K562 (cell line): ENCODE measurements around the gene ENTPD3. TPM values are rescaled to one million over a fixed set of nuclear protein-coding genes. Genes with fewer than 3 reads are reported as not detected.
A peak's percentile ranks its signal among the peaks of the same experiment; 100 is the strongest.

Source experiments
- ASH1L ChIP-seq: fragments of 450-650 bp; IDR thresholded peaks from 2 replicates; pipeline ENCODE4 v1.6.1; 2018; ENCODE audit warnings: borderline replicate concordance, mild to moderate bottlenecking, low read depth; ENCODE audit not compliant: partially characterized antibody
- CBX1 ChIP-seq: sonication (generic); IDR thresholded peaks from 2 replicates; pipeline ENCODE4 v1.6.1; 2016; ENCODE audit warnings: antibody characterized with exemption, low read depth, mild to moderate bottlenecking
- CHD4 ChIP-seq: fragments of 200-600 bp; sonication (generic); IDR thresholded peaks from 3 replicates; pipeline ENCODE4 v1.6.1; 2012; ENCODE audit warnings: low read depth, mild to moderate bottlenecking, mixed read lengths, low read length, inconsistent platforms; ENCODE audit not compliant: insufficient read depth, insufficient replicate concordance, poor library complexity, severe bottlenecking
- MCM7 ChIP-seq, 2 experiments: fragments of 450-650 bp; IDR thresholded peaks; 2 replicates each; pipeline ENCODE4 v1.6.1; 2016 to 2018
- NR4A1 ChIP-seq, 2 experiments: fragments of 250-450 bp in 1 of 2; fragments of 450-650 bp in 1 of 2; sonication (Bioruptor Pico) in 1 of 2; IDR thresholded peaks; 2 replicates each; pipeline versions ENCODE4 v1.4.0 to v1.6.1; 2016 to 2020; ENCODE audit warnings: mild to moderate bottlenecking in 2 of 2, missing compliant biosample characterization in 1 of 2, missing genetic modification characterization in 1 of 2, moderate library complexity in 1 of 2
- POLR2H ChIP-seq: IDR thresholded peaks from 2 replicates; pipeline ENCODE4 v1.6.1; 2016; ENCODE audit warnings: missing genetic modification characterization, low read depth, mild to moderate bottlenecking, control low read depth, missing compliant biosample characterization, moderate library complexity
- PPARD ChIP-seq: fragments of 250-450 bp; sonication (Bioruptor Pico); IDR thresholded peaks from 2 replicates; pipeline ENCODE4 v1.8.0; 2022; ENCODE audit warnings: inconsistent platforms, mild to moderate bottlenecking, moderate library complexity
- RBBP5 ChIP-seq: fragments of 200-600 bp; sonication (generic); IDR thresholded peaks from 2 replicates; pipeline ENCODE4 v1.6.1; 2012; ENCODE audit warnings: borderline replicate concordance, mild to moderate bottlenecking, low read length, control low read depth, inconsistent platforms; ENCODE audit not compliant: insufficient read depth, poor library complexity, severe bottlenecking
- RFX5 ChIP-seq: IDR thresholded peaks from 2 replicates; pipeline ENCODE4 v1.6.1; 2011; ENCODE audit warnings: low read depth, mild to moderate bottlenecking, improper control_type of control experiment, low read length
- SNRNP70 ChIP-seq: fragments of 200-400 bp; formaldehyde crosslinking; optimal IDR thresholded peaks from 2 replicates; pipeline ENCODE3; 2017; ENCODE audit warnings: low read depth, low read length
- SRSF1 ChIP-seq: fragments of 200-400 bp; formaldehyde crosslinking; IDR thresholded peaks from 2 replicates; pipeline ENCODE4 v1.6.1; 2017; ENCODE audit warnings: mild to moderate bottlenecking, low read depth, low read length, moderate library complexity
- YY1 ChIP-seq, 3 experiments: IDR thresholded peaks; 2 replicates each; pipeline ENCODE4 v1.6.1; 2011; ENCODE audit warnings: low read length in 2 of 3, mild to moderate bottlenecking in 2 of 3, moderate library complexity in 2 of 3, borderline replicate concordance in 1 of 3, control low read depth in 1 of 3, low read depth in 1 of 3; ENCODE audit not compliant: insufficient read depth in 3 of 3, insufficient replicate concordance in 2 of 3, control insufficient read depth in 1 of 3, insufficient read length in 1 of 3; ENCODE audit errors: extremely low read depth in 1 of 3
- ZFP36 ChIP-seq: fragments of 150-350 bp; IDR thresholded peaks from 2 replicates; pipeline ENCODE4 v1.6.1; 2018; ENCODE audit warnings: low read length, low read depth; ENCODE audit not compliant: partially characterized antibody
- ZNF644 ChIP-seq: fragments of 200-800 bp; sonication (Bioruptor generic); IDR thresholded peaks from 2 replicates; pipeline ENCODE4 v1.6.1; 2016; ENCODE audit warnings: low read depth, missing genetic modification characterization, missing compliant biosample characterization
- ZNF696 ChIP-seq: fragments of 250-450 bp; sonication (Bioruptor Pico); conservative IDR thresholded peaks from 2 replicates; pipeline ENCODE4 v1.4.0; 2020; ENCODE audit warnings: mild to moderate bottlenecking, moderate library complexity
- polyA plus RNA-seq, 8 experiments: library from polyadenylated mRNA; depleted of rRNA in 4 of 8; stranded (reverse) in 5 of 8; unstranded in 3 of 8; fragments of >200 nt; fragmentation: Nextera tagmentation in 2 of 8; fragmentation: Illumina TruSeq in 1 of 8; extraction: Ambion mirVana in 2 of 8; extraction: Trizol in 1 of 8; gene quantifications; 2 replicates each; pipeline versions ENCODE4 v1.2.1 to v1.2.3, GENCODE V29; 2011 to 2014; ENCODE audit warnings: inconsistent platforms in 1 of 8, missing spikeins in 1 of 8
- total RNA-seq, 7 experiments: library from RNA; depleted of rRNA in 6 of 7; stranded (reverse); fragments of >200 nt in 6 of 7; fragmentation: Illumina TruSeq in 2 of 7; extraction: Trizol in 2 of 7; gene quantifications; 2 replicates each; pipeline versions ENCODE4 v1.2.1 to v1.2.3, GENCODE V29; 2011 to 2021; ENCODE audit warnings: low replicate concordance in 1 of 7
- TF ChIP-seq, protein P1 (sequence below): IDR thresholded peaks from 3 replicates; pipeline ENCODE4 v1.6.1; 2011; ENCODE audit warnings: borderline replicate concordance, mild to moderate bottlenecking, moderate library complexity; ENCODE audit not compliant: insufficient read length; ENCODE audit errors: extremely low read depth
- TF ChIP-seq, protein P2 (sequence below), 2 experiments: fragments of 450-650 bp in 1 of 2; IDR thresholded peaks; 2 replicates each; pipeline ENCODE4 v1.6.1; 2011 to 2017; ENCODE audit warnings: low read depth in 2 of 2, antibody characterized with exemption in 1 of 2, borderline replicate concordance in 1 of 2, low read length in 1 of 2, mild to moderate bottlenecking in 1 of 2, mixed read lengths in 1 of 2; ENCODE audit not compliant: control insufficient read depth in 1 of 2

Gene ENTPD3
- total and polyA plus RNA-seq, 9 of the 15 experiments (the other 6 are each of a cell fraction or from before 2014, with no cell fraction given), result 0.23 to 2.1 (median 0.58) TPM

DNA sequence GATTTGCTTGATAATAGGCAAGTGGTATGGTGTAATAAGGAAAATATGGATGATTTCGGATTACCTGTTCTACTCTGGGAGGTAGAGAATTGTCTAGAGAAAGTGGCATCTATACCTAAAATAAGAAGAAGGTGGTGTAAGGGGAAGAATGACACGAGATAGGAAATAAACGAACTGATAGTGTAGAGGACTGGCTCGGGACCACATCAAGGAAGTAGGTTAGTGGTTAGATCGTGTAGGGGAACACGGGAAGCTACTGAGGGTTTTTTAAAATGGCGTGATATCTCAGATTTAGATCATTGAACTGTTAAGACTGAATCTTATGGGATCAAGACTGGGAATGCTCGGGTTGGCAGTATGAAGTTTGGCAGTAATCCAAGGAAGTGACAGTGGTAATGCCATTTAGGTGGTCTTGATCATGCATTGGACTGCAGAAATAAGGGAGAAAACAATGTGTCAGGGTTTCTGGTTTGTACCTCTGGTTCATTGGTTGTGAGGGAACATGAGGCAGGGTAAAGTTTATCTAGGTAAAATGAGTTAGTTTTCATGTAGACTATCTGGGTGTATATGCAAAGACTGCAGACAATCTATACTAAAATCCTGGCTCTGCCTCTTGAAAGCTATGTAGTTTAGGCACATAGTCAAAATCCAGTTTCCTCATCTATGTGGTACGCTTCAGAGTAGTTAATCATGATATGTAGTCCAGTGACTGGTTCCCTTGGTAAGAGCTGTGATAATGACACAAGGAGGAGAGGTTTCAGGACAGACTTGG is 77.5 kb downstream of the ENTPD3 start (continued):
- TF ChIP-seq, protein P1, sequence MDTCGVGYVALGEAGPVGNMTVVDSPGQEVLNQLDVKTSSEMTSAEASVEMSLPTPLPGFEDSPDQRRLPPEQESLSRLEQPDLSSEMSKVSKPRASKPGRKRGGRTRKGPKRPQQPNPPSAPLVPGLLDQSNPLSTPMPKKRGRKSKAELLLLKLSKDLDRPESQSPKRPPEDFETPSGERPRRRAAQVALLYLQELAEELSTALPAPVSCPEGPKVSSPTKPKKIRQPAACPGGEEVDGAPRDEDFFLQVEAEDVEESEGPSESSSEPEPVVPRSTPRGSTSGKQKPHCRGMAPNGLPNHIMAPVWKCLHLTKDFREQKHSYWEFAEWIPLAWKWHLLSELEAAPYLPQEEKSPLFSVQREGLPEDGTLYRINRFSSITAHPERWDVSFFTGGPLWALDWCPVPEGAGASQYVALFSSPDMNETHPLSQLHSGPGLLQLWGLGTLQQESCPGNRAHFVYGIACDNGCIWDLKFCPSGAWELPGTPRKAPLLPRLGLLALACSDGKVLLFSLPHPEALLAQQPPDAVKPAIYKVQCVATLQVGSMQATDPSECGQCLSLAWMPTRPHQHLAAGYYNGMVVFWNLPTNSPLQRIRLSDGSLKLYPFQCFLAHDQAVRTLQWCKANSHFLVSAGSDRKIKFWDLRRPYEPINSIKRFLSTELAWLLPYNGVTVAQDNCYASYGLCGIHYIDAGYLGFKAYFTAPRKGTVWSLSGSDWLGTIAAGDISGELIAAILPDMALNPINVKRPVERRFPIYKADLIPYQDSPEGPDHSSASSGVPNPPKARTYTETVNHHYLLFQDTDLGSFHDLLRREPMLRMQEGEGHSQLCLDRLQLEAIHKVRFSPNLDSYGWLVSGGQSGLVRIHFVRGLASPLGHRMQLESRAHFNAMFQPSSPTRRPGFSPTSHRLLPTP, result no peak
- TF ChIP-seq ASH1L, result peak; percentile 17
- no peak for TF ChIP-seq CBX1
- no peak for TF ChIP-seq PPARD (CRISPR knock-in tag)
- TF ChIP-seq CHD4, result no peak
- TF ChIP-seq RFX5, result no peak
- TF ChIP-seq RBBP5, result no peak
- TF ChIP-seq, protein P2, sequence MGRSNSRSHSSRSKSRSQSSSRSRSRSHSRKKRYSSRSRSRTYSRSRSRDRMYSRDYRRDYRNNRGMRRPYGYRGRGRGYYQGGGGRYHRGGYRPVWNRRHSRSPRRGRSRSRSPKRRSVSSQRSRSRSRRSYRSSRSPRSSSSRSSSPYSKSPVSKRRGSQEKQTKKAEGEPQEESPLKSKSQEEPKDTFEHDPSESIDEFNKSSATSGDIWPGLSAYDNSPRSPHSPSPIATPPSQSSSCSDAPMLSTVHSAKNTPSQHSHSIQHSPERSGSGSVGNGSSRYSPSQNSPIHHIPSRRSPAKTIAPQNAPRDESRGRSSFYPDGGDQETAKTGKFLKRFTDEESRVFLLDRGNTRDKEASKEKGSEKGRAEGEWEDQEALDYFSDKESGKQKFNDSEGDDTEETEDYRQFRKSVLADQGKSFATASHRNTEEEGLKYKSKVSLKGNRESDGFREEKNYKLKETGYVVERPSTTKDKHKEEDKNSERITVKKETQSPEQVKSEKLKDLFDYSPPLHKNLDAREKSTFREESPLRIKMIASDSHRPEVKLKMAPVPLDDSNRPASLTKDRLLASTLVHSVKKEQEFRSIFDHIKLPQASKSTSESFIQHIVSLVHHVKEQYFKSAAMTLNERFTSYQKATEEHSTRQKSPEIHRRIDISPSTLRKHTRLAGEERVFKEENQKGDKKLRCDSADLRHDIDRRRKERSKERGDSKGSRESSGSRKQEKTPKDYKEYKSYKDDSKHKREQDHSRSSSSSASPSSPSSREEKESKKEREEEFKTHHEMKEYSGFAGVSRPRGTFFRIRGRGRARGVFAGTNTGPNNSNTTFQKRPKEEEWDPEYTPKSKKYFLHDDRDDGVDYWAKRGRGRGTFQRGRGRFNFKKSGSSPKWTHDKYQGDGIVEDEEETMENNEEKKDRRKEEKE (IDR thresholded peaks at IDR 0.05; ENCODE audit: borderline replicate concordance in 1 of 2, control insufficient read depth in 1 of 2, low read depth in 2 of 2, low read length in 1 of 2), result 0 out of 4 replicates have a peak, but pooled peaks have one; percentile 14 to 24
- TF ChIP-seq YY1 (IDR thresholded peaks at IDR 0.05; ENCODE audit: borderline replicate concordance in 1 of 3, control insufficient read depth in 1 of 3, extremely low read depth in 1 of 3, insufficient read depth in 3 of 3, insufficient read length in 1 of 3, insufficient replicate concordance in 2 of 3, low read depth in 1 of 3, low read length in 2 of 3), result no peak
- no peak for TF ChIP-seq NR4A1 (CRISPR knock-in tag; IDR thresholded peaks at IDR 0.05)
- no peak for TF ChIP-seq NR4A1 (tag; IDR thresholded peaks at IDR 0.05)
- TF ChIP-seq SNRNP70, result no peak
- TF ChIP-seq POLR2H (tag), result peak; percentile 16; the same call in 1 of the 2 replicates
- TF ChIP-seq SRSF1, result no peak
- 0 out of 2 replicates have a peak, but pooled peaks have one; percentile 26 for TF ChIP-seq ZNF696 (CRISPR knock-in tag)
- TF ChIP-seq ZNF644 (tag), result no peak
- TF ChIP-seq MCM7 (IDR thresholded peaks at IDR 0.05), result 0 out of 4 replicates have a peak, but pooled peaks of 1 of the 2 experiments have one; percentile 34
- no peak for TF ChIP-seq ZFP36
